Activated CD8-positive, alpha-beta memory T cell treated with anti-CD3 and anti-CD28 coated beads for 48 hours (primary cell): ENCODE measurements around the gene CUL1.

Source experiments
- DNase-seq, 3 experiments: peaks; one replicate each; pipeline ENCODE4 v3.0.0-alpha.2; 2020; ENCODE audit warnings: low read depth in 2 of 3, low spot score in 2 of 3

The CUL1 gene

DNA sequence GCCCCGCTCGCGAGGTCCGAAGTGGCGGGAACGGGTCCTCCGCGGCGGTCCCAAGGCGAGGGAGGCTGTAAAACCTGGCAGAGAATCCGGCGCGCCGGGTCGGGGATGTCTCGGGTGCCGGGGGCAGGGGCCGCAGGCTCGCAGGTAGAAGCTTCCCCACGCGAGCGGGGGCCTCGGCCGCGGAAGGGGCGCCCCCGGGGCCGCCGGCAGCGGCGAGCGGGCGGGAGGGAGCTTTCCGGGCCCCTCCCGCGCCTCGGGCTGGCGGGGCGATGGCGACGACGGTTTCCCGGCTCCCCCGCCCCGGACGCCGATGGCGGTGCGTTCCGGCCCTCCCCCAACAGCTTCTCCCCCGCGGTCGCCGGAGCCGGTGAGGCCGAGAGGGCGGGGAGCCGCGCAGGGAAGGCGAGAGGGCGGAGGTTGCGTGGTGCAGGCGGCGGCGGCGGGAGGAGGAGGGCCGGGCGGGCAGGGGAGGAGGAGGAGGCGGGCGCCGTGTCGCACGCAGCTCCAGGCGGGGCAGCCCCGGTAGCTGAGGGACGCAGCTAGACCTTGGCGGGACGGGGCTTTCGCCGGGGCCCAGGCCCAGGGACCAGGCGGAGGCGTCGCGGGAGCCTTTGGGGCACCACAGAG, at the start of gene CUL1:
TSS of gene CUL1 (plus strand) at position 507 of the 627 bp plus-strand sequence. CDS start 31,220 bp downstream, outside the sequence.
- peak in 2 of 3 experiments; percentile 54 to 74 for DNase-seq

DNA sequence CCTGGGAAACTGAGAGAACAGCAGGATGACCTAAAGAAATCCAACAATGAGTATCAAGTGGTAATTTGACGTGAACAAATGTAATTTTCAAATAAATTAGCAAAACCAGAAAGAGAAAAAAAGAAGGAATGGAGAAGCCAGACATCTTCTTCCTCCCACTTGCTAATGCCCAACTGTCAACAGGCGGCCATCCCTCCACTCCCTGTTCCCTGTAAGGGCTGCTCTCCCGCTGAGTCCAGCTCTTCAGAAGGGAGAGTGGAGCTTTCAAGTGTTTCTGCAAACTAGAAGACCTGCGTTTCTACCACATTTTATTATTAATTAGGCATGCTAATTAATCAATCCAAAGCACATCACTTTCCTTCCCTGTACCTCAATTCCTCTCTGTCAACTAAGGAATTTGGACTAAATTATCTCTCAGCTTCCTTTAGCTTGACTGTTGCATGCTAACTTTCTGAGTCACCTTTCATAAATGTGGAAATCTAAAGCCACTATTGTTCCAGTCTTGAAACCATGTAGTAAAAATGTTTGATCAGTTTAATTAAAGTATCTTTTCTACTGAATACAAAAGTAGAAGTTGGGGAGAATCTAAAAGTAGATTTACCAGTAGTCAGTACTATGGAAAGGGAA, 48.4 kb upstream of the CUL1 start:
- DNase-seq = no peak

DNA sequence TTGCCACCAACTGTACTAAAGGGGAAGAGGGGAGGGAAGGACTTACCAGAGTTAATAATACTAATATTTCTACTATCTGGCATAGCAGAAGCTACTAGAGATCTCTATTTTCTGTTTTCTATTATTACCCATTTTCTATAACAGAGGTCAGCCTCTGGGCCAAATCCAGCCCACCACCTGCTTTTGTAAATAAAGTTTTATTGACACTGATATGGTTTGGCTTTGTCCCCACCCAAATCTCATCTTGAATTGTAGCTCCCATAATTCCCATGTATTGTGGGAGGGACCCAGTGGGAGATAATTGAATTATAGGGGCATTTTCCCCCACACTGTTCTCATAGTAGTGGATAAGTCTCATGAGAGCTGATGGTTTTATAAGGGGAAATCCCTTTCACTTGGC, 45.9 kb upstream of the CUL1 start:
- no peak for DNase-seq

DNA sequence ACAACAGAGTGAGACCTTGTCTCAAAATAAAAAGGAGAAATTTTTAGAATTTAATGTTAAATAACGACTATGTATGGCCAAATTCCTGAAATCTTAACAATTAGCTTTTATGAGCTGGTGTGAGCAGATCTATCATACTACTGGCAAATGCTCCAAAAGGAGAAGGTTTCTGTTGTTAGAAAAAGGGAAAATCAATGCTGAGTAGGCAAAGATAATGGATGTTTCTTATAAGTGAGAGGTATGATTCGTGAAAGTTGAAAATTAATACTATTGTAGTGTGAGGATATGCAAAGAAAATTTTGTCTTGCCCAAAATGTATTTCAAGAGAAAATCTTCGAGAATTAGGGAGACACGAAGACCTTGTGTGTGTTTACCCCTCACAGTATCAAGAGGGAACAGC, 40.8 kb upstream of the CUL1 start:
- DNase-seq = no peak

DNA sequence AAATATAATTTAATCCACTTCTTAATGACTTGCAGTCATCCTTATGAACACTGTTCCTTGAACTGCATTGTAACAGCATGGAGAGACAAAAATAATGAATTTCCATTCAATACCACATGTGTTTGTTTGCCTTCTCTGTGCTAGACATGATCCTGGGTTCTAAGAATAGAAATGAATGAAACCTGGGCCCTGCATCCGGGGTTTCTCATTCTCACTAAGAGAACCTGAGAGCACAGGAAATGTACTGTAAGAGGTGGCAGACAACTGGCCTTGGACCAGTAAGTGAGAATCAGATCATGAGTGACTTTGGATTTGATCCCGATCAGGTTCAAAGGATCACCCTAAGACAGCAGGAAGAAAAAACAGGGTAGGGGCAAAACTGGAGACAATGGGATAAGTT, 37.2 kb upstream of the CUL1 start:
- DNase-seq = no peak

DNA sequence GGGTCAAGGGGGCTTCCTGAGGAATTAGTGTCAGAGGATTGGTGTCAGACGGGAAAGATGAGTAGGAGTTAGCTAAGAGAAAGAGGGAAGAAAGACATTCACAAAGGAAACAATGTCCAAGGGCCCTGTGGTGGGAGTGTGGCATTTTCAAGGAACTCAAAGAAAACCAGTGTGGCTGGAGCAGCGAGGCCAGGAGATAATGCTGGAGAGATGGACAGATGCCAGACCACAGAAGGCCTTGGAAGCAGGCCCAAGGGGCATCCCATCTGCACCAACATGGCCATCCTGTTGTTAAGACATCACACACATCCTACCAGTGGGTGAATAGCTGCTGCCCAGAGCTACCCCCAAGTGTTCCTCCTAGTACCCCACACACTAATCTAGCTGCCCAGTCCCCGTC, 36.1 kb upstream of the CUL1 start:
- DNase-seq = no peak

DNA sequence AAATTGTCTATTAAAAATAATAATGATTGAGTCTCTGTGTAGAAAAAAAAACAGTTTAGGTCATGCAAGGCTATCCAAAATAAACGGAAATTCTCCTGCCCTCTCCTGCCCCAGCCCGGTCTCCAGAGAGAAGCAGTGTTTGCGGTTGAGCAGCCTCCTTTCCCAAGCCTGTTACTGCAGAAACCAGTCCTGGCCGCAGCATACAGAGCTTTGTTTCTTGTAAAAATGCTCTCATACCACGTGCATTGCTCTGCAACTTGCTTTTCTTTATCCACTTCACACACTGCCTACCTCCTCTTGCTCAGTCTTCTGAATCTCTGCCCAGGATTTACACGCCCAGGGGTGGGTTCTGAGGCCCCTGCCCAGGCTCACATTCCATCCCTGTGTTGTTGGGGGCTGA, 34.4 kb upstream of the CUL1 start:
- no peak for DNase-seq

DNA sequence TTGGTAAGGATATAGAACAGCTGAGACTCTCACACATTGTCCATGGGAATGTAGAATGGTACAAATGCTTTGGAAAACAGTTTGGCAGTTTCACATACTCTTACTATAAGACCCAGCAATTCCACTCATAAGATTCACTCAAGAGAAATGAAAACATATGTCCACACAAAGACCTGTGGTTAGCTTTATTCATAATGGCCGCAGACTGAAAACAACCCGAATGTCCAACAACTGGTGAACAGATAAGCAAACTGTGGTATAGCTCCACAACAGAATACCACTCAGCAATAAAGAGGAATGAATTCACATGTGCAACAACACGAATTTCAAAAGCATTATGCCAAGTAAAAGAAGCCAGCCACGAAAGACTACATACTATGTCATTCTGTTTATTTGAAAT, 33.5 kb upstream of the CUL1 start:
- no peak for DNase-seq

DNA sequence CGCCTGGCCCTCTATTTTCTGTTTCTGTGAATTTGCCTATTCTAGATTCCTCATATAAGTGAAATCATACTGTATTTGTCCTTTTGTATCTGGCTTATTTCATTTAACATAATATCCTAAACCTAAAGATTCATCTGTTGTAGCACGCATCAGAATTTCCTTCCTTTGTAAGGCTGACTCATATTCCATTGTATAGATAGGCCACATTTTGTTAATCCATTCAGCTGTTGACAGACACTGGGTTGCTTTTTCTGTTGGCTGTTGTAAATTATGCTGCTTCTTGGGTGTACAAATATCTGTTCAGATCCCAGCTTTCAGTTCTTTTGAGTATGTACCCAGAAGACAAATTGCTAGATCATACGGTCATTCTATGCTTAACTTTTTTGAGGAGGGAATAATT, 28.8 kb upstream of the CUL1 start:
- DNase-seq = no peak

DNA sequence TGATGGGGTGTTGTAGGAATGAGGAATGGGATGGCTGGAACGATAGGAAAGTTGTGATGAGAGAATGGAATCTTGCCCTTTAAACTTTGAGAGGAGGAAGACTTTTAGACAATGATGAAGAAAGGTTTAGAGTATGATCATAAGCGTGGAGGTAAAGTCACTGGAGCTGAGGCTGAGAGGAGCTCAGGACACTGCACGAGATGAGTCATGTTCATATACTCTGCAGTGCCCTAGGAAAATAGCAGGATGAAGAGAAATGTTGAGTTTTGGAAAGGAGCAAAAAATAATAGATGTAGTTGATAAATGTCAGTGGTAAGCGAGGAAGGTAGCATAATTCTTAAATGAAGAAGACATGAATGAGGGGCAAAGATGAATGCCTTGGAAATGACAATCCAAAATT, 28.3 kb upstream of the CUL1 start:
- no peak for DNase-seq

DNA sequence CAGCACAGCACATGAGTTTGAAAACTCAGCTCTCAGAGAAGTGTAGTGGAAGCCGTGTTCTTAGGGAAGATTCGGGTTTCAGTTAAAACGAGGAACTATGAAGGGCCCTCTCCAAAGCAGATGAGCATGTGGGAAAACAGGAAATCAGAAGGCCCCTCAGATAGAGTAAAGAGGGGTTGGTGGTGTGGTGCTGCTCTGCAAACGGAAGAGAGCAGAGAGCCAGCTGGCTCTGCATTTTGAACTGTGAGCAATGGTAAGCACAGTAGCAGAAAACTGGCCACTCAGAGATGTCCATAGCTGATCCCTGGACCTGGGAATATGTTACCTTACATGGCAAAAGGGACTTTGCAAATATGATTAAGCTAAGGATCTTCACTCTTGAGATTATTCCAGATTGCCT, 27.9 kb upstream of the CUL1 start:
- no peak for DNase-seq

DNA sequence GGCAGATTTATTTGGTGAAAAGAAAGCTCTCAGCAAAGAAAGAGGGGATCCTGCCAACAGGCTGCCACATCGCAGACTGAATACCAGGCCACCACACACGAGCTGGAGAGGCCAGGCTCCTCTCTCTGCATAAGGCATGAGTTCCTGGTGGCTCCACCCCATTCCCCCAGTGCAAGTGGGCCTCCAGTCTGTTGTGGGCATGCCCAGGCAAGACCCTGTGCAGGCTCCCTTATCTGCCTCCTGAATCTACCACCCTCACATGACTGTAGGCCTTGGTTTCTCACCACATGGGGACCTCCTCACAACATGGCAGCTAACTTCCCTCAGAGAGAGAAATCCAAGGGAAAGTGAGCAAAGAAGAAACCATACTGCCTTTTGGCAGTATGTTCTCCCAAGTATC, 26.7 kb upstream of the CUL1 start:
- no peak for DNase-seq

DNA sequence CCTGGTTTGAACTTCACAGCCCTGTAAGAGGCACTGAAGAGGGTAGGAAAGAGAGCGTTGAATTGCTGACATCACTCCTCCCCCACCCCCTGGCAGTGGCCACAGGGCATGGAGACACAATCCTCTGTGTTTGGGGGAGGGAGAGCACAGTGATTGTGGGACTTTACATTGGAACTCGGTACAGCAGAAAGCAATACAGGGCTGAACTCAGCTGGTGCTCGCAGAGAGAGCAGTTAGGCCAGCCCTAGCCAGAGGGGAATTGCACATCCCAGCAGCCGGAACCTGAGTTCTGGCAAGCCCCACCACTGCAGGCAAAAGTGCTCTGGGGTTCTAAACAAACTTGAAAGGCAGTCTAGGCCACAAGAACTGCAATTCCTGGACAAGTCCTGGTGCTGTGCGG, 24.0 kb upstream of the CUL1 start:
- DNase-seq = no peak

DNA sequence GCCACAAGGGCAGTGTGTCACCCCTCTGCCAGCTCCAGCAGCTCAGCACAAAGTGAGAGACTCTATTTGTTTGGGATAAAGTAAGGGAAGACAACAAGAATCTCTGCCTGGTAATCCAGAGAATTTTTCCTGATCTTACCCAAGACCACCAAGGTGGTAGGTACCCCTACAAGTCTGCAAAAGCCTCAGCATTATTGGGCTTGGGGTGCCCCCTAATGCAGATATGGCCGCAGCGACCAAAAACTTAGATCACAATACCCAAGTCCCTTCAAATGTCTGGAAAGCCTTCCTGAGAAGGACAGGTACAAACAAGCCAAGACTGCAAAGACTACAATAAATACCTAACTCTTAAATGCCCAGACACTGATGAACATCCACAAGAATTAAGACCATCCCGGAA, 22.4 kb upstream of the CUL1 start:
- no peak for DNase-seq

DNA sequence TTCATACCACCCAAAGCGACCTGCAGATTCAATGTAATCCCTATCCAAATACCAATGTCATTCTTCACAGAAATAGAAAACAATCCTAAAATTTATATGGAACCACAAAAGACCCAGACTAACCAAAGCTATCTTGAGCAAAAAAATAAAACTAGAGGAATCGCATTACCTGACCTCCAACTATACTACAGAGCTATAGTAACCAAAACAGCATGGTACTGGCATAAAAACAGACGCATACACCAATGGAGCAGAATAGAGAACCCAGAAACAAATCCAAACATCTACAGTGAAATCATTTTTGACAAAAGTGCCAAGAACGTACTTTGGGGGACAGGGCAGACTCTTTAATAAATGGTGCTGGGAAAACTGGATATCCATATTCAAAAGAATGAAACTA, 16.9 kb upstream of the CUL1 start:
- no peak for DNase-seq

DNA sequence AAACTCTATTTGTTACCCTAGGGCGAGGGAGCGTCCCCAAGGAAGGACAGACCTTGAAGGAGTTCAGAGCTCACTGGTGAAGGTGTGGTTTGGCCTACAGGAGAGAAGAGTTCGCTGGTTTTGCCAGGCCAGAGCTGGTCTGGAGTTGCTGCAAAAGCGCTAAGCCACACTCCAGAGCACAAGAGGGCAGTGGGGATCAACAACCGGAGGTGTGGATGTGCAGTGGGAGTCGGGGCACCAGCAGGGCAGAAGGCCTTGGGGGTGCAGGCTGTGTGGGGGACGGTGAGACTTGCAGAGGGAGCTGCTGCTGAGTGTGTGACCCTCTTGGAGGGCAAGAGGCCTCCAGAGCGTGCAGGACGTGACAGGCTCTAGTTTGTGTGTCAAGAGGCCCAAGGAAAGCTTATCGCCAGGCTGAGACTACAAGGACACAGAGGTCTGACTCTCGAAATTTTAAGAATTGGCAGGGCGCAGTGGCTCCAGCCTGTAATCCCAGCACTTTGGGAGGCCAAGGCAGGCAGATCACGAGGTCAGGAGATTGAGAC, 14.3 kb upstream of the CUL1 start:
- no peak for DNase-seq

DNA sequence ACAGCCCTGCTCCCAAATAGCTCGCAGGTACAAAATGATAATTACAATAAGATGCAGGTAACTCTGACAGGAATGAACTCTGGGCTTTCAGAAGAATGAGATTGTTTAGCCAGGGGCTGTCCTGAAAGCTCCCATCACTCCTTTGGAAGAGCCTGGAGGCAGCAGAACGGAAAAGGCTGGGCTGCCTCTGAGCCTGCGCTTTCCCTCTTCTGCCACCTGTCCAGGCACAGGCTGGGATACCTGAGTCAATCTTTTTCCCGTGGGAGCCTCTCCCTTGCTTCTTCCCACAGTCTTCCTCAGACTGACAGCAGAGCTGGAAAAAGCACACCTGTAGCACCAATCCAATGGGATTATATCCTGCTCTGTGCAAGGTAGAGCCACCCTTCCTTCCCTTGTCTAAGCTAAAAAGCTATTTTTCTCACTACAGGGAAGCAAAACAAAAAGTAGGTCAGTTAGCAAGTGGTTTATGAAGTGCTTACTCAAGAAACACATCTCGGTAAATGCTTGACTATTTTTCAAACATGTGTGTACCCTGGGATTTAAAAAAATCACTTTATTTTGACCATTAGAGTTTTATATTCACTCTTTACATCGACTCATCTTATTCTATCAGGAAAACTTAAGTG, 12.3 kb upstream of the CUL1 start:
- no peak for DNase-seq

DNA sequence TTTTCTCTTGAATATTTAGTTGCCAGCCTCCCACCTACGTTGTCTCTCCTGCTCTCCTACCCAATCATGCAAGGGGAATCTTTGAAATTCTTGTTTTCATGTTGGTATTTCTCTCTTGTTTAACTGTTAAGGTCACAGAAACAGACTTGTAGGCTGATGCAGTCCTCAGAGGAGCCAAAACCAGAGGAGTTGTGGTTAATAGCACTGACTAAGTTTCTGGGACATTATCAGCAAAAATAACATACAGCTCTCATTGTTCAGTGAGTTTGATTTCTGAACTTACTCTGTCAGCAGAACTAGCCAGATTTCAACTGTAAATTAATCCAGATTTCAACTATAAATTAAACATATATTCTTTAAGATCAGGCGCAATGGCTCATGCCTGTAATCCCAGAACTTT, 11.1 kb upstream of the CUL1 start:
- no peak for DNase-seq

DNA sequence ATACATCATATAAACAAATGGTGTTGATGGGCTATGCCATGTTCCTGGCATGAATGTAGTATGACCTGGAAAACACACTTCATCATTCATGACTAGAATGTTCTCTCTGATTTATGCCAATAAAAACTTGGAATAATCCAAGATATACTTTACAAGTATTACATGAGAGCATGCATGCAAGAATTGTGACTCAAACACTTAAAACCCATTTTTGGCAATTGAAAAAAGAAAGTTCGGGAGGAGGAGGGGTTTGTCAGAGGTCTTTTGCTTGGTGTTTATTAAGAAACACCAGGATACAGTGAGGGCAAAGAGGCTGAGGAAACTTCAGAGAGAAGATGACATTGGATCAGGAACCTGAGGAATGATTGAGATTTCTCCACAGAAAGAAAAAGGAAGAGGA, 10.2 kb upstream of the CUL1 start:
- no peak for DNase-seq

DNA sequence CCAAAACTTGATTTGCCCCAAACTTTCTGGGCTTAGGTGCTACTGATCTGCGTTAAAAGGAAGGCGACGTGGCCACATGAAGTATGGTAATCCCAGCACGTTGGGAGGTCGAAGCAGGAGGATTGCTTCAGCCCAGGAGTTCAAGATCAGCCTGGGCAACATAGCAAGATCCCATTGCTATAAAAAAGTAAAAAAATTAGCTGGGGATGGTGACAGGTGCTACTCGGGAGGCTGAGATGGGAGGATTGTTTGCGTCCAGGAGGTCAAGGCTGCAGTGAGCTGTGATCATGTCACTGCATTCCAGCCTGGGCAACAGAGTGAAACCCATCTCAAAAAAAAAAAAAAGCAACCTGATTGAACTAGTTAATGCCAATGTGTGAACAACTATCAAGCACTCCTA, 5.1 kb upstream of the CUL1 start:
- no peak for DNase-seq

DNA sequence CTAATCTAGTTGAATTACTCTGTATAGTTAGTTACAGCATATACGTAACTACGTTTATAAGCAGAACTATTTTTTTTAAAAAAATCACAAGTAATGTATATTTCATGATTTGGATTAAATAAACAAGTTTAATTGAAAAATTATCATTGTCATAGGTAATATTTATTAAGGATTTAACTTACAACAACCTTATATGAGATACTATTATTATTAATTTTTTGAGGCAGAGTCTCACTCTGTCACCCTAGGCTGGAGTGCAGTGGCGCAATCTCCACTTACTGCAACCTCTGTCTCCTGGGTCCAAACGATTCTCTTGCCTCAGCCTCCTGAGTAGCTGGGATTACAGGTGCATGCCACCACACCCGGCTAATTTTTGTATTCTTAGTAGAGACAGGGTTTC, 4.1 kb upstream of the CUL1 start:
- DNase-seq = no peak

DNA sequence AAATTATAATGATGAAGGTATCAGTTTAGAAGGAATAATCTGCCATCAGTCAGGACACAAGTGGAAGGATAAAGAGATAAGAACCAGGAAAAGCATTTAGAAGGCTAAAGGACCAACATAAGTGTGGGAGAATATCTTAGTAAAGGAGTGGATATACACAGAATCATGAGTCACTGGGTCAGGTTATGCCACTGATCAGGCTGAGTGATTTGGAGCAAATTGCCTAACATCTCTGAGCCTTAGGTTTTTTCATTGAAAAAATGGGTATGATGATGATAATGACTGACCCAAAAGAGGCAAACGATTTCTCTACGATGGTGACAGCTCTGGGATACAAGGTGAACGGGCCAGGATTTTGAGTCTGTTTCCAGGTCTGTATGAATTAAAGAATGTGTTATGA, 2.8 kb upstream of the CUL1 start:
- DNase-seq = no peak

DNA sequence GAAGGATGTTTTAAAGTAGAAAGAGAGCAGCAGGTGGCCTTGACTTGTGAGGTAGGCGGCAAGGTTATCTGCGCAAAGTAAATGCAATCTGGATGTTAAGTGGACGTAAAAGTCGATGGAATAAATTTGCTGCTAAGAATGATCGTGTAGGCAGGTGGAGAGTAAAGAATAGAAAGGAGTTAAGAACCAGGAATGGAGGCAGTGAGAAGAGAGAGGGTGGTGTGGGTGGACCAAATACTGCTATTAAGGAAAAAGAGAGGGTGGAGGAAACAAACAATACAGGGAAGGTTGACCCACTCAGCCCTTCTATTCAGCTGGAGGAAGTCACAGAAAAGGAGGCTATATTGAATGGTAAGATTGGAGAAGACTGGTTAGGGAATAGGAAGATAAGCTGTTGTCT, 1.9 kb upstream of the CUL1 start:
- no peak for DNase-seq
